HEK293 (cell line): ENCODE measurements around the gene THBS2.

Experiments used
- ZNF391 ChIP-seq: fragments of 450-650 bp; formaldehyde crosslinking; IDR thresholded peaks from 2 replicates; pipeline ENCODE4 v1.5.1; 2016; ENCODE audit warnings: low read depth, missing biosample characterization, missing genetic modification characterization, borderline replicate concordance
- ZNF548 ChIP-seq: fragments of 450-650 bp; formaldehyde crosslinking; IDR thresholded peaks from 2 replicates; pipeline ENCODE4 v1.5.1; 2016; ENCODE audit warnings: missing biosample characterization, missing genetic modification characterization
- TF ChIP-seq, protein P1 (sequence below): fragments of 450-650 bp; formaldehyde crosslinking; IDR thresholded peaks from 2 replicates; pipeline ENCODE4 v1.5.1; 2016; ENCODE audit warnings: missing biosample characterization, missing genetic modification characterization

DNA sequence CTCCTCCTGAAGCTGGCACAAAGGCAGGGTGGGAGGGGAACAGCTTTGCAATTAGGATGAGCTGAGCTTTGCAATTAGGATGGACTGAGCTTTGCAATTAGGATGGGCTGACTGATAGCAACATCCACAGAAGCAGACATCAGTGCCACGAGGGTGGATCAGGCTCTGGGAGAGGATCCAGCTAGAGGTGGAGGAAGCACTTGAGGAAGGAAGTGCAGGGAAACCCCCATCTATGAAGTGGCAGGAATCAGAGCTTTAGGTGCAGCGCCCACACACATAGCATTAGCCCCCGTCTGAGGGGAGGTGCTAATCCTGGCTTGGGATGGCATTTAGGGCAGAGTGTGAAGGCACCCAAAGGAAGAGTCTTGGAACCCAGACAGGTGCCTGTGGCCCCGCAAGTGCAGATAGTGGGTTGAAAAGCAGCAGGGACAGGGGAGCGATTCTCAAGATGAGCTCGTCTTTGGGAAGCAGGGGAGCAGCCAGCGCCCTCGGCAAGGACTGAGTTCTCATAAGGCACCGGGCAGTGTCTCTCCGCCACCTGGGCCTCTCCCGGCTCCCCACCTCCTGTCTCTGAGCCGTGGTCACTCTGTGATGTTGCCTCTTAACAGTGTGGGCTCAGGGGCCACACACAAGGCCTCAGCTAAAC lies 12.0 kb upstream of the THBS2 start:
- TF ChIP-seq ZNF391 (tag by site-specific recombination), result no peak
- TF ChIP-seq, protein P1, sequence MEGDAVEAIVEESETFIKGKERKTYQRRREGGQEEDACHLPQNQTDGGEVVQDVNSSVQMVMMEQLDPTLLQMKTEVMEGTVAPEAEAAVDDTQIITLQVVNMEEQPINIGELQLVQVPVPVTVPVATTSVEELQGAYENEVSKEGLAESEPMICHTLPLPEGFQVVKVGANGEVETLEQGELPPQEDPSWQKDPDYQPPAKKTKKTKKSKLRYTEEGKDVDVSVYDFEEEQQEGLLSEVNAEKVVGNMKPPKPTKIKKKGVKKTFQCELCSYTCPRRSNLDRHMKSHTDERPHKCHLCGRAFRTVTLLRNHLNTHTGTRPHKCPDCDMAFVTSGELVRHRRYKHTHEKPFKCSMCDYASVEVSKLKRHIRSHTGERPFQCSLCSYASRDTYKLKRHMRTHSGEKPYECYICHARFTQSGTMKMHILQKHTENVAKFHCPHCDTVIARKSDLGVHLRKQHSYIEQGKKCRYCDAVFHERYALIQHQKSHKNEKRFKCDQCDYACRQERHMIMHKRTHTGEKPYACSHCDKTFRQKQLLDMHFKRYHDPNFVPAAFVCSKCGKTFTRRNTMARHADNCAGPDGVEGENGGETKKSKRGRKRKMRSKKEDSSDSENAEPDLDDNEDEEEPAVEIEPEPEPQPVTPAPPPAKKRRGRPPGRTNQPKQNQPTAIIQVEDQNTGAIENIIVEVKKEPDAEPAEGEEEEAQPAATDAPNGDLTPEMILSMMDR (tag by site-specific recombination), result no peak
- TF ChIP-seq ZNF548 (tag by site-specific recombination), result no peak
